Activated CD8-positive, alpha-beta T cell treated with anti-CD3 and anti-CD28 coated beads for 36 hours (primary cell): Measurements from ENCODE around the gene MANF. TPM values are rescaled to one million over a fixed set of nuclear protein-coding genes. Genes with fewer than 3 reads are reported as not detected.

Experiments
- ATAC-seq: fragments of 200-7000 bp; cut with Tn5 transposase; one replicate; pipeline ENCODE4 v1.10.0; 2021; ENCODE audit warnings: mild to moderate bottlenecking, moderate library complexity
- CTCF ChIA-PET: fragments of 350-600 bp; sonication (Branson Sonifier 250); formaldehyde crosslinking; loops from one replicate; lab custom pipeline; 2021; ENCODE audit warnings: antibody characterized with exemption; lab: Charles Lee
- POLR2A ChIA-PET: fragments of 350-600 bp; sonication (Branson Sonifier 250); formaldehyde crosslinking; loops from one replicate; lab custom pipeline; 2021; ENCODE audit warnings: antibody characterized with exemption; lab: Charles Lee
- DNase-seq: peaks from one replicate; pipeline ENCODE4 v3.0.0-alpha.2; 2020
- H3K27ac Mint-ChIP-seq: one replicate; pipeline ENCODE4 v1.8.0; 2021; ENCODE audit warnings: mild to moderate bottlenecking, mixed read lengths
- H3K27me3 Mint-ChIP-seq: one replicate; pipeline ENCODE4 v1.8.0; 2021; ENCODE audit warnings: mixed read lengths
- H3K36me3 Mint-ChIP-seq: one replicate; pipeline ENCODE4 v1.8.0; 2021; ENCODE audit warnings: low read depth, mixed read lengths
- H3K4me1 Mint-ChIP-seq: one replicate; pipeline ENCODE4 v1.8.0; 2021; ENCODE audit warnings: low read depth, mixed read lengths
- H3K4me3 Mint-ChIP-seq: one replicate; pipeline ENCODE4 v1.8.0; 2021; ENCODE audit warnings: mild to moderate bottlenecking, moderate library complexity, mixed read lengths
- H3K9me3 Mint-ChIP-seq: one replicate; pipeline ENCODE4 v1.8.0; 2021; ENCODE audit warnings: mixed read lengths
- CTCF ChIP-seq: fragments of 200-600 bp; IDR thresholded peaks from one replicate; pipeline ENCODE4 v1.8.0; 2022; ENCODE audit warnings: antibody characterized with exemption, mild to moderate bottlenecking
- intact Hi-C: fragments of 100-400 bp; cut with micrococcal nuclease; formaldehyde crosslinking; loops from one replicate; pipeline ENCODE4 v1.10.0; 2022
- total RNA-seq, 2 experiments: library from RNA; stranded (reverse); gene quantifications; one replicate each; pipeline ENCODE4 v1.2.3, GENCODE V29; 2021

The MANF gene
- 100 to 1,000 TPM; 107 to 109 TPM for total RNA-seq

DNA sequence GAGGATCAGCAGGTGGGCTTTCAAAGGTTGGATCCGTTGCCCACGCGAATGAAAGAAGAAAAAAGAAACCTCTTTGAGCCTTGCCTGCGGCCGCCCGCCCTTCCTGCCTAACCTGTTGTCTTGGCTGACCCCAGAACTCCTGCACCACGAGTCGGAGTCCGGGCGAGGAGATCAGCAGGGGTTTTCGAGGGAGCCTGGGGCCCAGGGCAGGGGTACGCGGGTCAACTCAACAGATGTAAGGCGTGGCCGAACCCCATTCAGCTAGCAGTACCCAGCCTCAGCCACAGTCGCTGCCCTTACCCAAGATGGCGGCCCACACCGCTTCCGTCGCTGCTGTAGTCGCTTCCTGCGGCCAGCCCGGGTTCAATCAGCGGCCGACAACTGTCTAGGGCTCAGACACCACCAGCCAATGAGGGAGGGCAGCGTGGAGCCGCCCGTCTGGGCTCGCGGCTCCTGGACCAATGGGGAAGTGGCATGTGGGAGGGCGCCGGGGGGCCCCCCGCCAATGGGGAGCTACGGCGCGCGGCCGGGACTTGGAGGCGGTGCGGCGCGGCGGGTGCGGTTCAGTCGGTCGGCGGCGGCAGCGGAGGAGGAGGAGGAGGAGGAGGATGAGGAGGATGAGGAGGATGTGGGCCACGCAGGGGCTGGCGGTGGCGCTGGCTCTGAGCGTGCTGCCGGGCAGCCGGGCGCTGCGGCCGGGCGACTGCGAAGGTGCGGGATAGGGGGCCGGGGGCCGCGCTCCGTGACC is at the start of gene MANF:
MANF (plus strand) TSS at position 566 of the 748 bp plus-strand sequence; CDS start at position 618, 52 bp downstream.
- H3K27ac Mint-ChIP-seq: peak within 1 kb of the TSS; percentile 97
- CTCF ChIA-PET: interaction anchor here (0.8 to 1.7 kb wide), 3 partner anchors 7 to 413 kb away, joined by 3 to 4 read pairs (median 3); no protein-coding TSS in a partner anchor
- H3K9me3 Mint-ChIP-seq: no peaks in the 10 kb centered on the region
- H3K4me1 Mint-ChIP-seq: peaks cover 43% of the 10 kb centered on the region
- no peak for TF ChIP-seq CTCF
- intact Hi-C loops: loop anchor here (5.0 to 10.0 kb wide), 2 partner anchors 300 to 768 kb away; partner anchors contain the start of gene MAPKAPK3
- peak; percentile 96 for ATAC-seq
- POLR2A ChIA-PET: interaction anchor here (0.5 to 3.2 kb wide), 8 partner anchors 8 to 775 kb away, joined by 3 to 11 read pairs (median 5); partner anchors contain the start of genes DCAF1 and MAPKAPK3
- DNase-seq: peak; percentile 99
- H3K4me3 Mint-ChIP-seq: peak within 1 kb of the TSS; percentile 88
- H3K36me3 Mint-ChIP-seq: peaks cover 46% of the 10 kb centered on the region
- H3K27me3 Mint-ChIP-seq: no peaks in the 10 kb centered on the region

DNA sequence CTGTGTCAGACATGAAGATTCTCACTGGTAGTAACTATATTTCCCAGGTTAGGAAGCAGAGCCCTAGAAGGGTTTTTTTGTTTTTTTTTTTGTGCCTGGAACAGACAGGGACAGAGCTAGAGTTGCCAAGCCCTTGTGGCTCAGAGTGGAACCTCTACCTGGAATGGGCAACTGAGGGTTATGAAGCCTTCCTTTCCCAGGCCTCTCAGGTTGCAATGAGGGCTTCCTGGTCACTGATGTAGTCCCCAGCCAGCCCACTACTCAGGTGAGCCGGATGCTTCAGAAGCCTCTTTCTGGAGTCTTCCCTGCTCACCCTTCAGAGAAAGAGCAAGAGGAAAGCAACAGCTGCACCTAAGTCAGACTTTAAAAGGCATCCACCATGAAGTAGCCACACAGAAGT is 48.8 kb upstream of the MANF start:
- Mint-ChIP-seq H3K4me3 (no peak overlapping the region), H3K9me3 (no peaks in the 10 kb centered on the region), H3K27ac (no peak overlapping the region), H3K36me3 (no peaks in the 10 kb centered on the region), H3K4me1 (peaks cover 4% of the 10 kb centered on the region), H3K27me3 (no peaks in the 10 kb centered on the region)
- ChIA-PET POLR2A (no interaction called here), CTCF (no interaction called here)
- no peak for TF ChIP-seq CTCF
- DNase-seq (no peak), ATAC-seq (no peak)
- intact Hi-C loops: no loop called here

GRCh38 chr3:51337666-51338065 is 47.4 kb upstream of the MANF start:
- CTCF ChIA-PET: interaction anchor here (1.1 kb wide), 2 partner anchors 27 to 365 kb away, joined by 3 to 4 read pairs; no protein-coding TSS in a partner anchor

DNA sequence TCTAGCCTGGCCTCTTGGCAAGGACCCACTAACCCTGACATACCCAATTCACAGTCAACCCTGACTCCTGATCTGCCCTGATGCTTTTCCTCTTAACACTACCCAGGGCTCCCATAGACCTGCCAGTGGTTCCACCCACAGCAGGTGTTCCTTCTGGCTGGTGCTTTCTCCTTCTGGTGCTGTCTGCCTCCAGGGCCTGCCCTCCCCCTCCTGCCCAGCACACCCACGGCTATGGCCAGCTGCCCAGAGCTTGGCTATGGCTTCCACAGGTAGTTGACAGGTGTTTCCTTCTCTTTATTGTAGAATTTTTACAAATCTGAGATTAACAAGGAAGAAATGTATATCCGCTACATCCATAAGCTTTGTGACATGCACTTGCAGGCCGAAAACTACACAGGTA is 46.5 kb upstream of the MANF start:
- no peak for TF ChIP-seq CTCF
- DNase-seq: no peak
- no peaks in the 10 kb centered on the region for H3K27me3 Mint-ChIP-seq
- ChIA-PET POLR2A (no interaction called here), CTCF (interaction anchor here (1.1 kb wide), 1 partner anchor 366 kb away, joined by 4 read pairs; no protein-coding TSS in a partner anchor)
- ATAC-seq: no peak
- no peaks in the 10 kb centered on the region for H3K9me3 Mint-ChIP-seq
- no peaks in the 10 kb centered on the region for H3K36me3 Mint-ChIP-seq
- no peak overlapping the region for H3K27ac Mint-ChIP-seq
- H3K4me1 Mint-ChIP-seq: peaks cover 4% of the 10 kb centered on the region
- no peak overlapping the region for H3K4me3 Mint-ChIP-seq
- intact Hi-C loops: no loop called here

More at GRCh38 chr3:51337666-51338065, 47.4 kb upstream of the MANF start:
- ATAC-seq: no peak
- POLR2A ChIA-PET: no interaction called here
- H3K4me1 Mint-ChIP-seq: peaks cover 4% of the 10 kb centered on the region
- TF ChIP-seq CTCF: no peak
- no peaks in the 10 kb centered on the region for H3K27me3 Mint-ChIP-seq
- H3K9me3 Mint-ChIP-seq: no peaks in the 10 kb centered on the region
- no peak overlapping the region for H3K27ac Mint-ChIP-seq
- DNase-seq: no peak
- no peaks in the 10 kb centered on the region for H3K36me3 Mint-ChIP-seq
- H3K4me3 Mint-ChIP-seq: no peak overlapping the region
- intact Hi-C loops: no loop called here
